Parathyroid adenoma (tissue), 2 donors: ENCODE results near the gene MSI2.

Experiments
- H2AFZ ChIP-seq: fragments of 300-600 bp; sonication (generic); one replicate; pipeline ENCODE4 v1.7.0; 2017; ENCODE audit warnings: antibody characterized with exemption, mild to moderate bottlenecking
- H3K27ac ChIP-seq: fragments of 300-600 bp; sonication (generic); one replicate; pipeline ENCODE4 v1.7.0; 2017
- H3K27me3 ChIP-seq: fragments of 300-600 bp; sonication (generic); one replicate; pipeline ENCODE4 v1.7.0; 2017; ENCODE audit warnings: low read length; ENCODE audit not compliant: control insufficient read depth, insufficient read depth
- H3K36me3 ChIP-seq: fragments of 300-600 bp; sonication (generic); one replicate; pipeline ENCODE4 v1.7.0; 2017; ENCODE audit warnings: low read length; ENCODE audit not compliant: control insufficient read depth, insufficient read depth
- H3K4me1 ChIP-seq: fragments of 300-600 bp; sonication (generic); one replicate; pipeline ENCODE4 v1.7.0; 2017; ENCODE audit warnings: control low read depth
- H3K4me2 ChIP-seq: fragments of 300-600 bp; sonication (generic); one replicate; pipeline ENCODE4 v1.7.0; 2017; ENCODE audit warnings: low read length
- H3K4me3 ChIP-seq: fragments of 300-600 bp; sonication (generic); one replicate; pipeline ENCODE4 v1.7.0; 2017; ENCODE audit warnings: low read depth, low read length
- H3K79me2 ChIP-seq: fragments of 300-600 bp; sonication (generic); one replicate; pipeline ENCODE4 v1.7.0; 2017; ENCODE audit warnings: control low read depth
- H3K9ac ChIP-seq: fragments of 300-600 bp; sonication (generic); one replicate; pipeline ENCODE4 v1.7.0; 2017; ENCODE audit warnings: mild to moderate bottlenecking
- H3K9me3 ChIP-seq: fragments of 300-600 bp; sonication (generic); one replicate; pipeline ENCODE4 v1.7.0; 2017; ENCODE audit warnings: low read length; ENCODE audit not compliant: control insufficient read depth
- CTCF ChIP-seq: fragments of 300-600 bp; sonication (generic); IDR thresholded peaks from one replicate; pipeline ENCODE4 v1.7.0; 2017; ENCODE audit warnings: antibody characterized with exemption, mild to moderate bottlenecking
- donor health status: primary hyperparathyroidism.

Gene MSI2

GRCh38 chr17:57424273-57424672 lies 167.9 kb downstream of the MSI2 start:
- TF ChIP-seq CTCF = no peak
- Histone ChIP-seq H3K9ac (no peak overlapping the region), H3K27ac (no peak overlapping the region), H3K4me3 (no peak overlapping the region), H3K4me1 (no peaks in the 10 kb centered on the region), H3K4me2 (no peak overlapping the region), H3K9me3 (no peaks in the 10 kb centered on the region), H2AFZ (no peak overlapping the region), H3K36me3 (no peaks in the 10 kb centered on the region), H3K27me3 (no peaks in the 10 kb centered on the region), H3K79me2 (peaks cover 72% of the 10 kb centered on the region)

- no peak overlapping the region for H2AFZ ChIP-seq
- no peaks in the 10 kb centered on the region for H3K4me1 ChIP-seq
- H3K4me2 ChIP-seq = no peak overlapping the region
- no peak for TF ChIP-seq CTCF
- H3K79me2 ChIP-seq = peaks cover 73% of the 10 kb centered on the region
- no peak overlapping the region for H3K9ac ChIP-seq
- H3K27ac ChIP-seq = no peak overlapping the region
- H3K27me3 ChIP-seq = no peaks in the 10 kb centered on the region
- no peak overlapping the region for H3K4me3 ChIP-seq
- H3K9me3 ChIP-seq = no peaks in the 10 kb centered on the region
- no peaks in the 10 kb centered on the region for H3K36me3 ChIP-seq
Measured at GRCh38 chr17:57424777-57425188, 168.5 kb downstream of the MSI2 start.

GRCh38 chr17:57425431-57425830 lies 169.1 kb downstream of the MSI2 start:
- Histone ChIP-seq H3K27ac (no peak overlapping the region), H3K36me3 (no peaks in the 10 kb centered on the region), H3K27me3 (no peaks in the 10 kb centered on the region), H3K79me2 (peaks cover 74% of the 10 kb centered on the region), H3K4me3 (no peak overlapping the region), H2AFZ (no peak overlapping the region), H3K9ac (no peak overlapping the region), H3K4me1 (peaks cover under 1% of the 10 kb centered on the region), H3K4me2 (no peak overlapping the region), H3K9me3 (no peaks in the 10 kb centered on the region)
- TF ChIP-seq CTCF = no peak

DNA sequence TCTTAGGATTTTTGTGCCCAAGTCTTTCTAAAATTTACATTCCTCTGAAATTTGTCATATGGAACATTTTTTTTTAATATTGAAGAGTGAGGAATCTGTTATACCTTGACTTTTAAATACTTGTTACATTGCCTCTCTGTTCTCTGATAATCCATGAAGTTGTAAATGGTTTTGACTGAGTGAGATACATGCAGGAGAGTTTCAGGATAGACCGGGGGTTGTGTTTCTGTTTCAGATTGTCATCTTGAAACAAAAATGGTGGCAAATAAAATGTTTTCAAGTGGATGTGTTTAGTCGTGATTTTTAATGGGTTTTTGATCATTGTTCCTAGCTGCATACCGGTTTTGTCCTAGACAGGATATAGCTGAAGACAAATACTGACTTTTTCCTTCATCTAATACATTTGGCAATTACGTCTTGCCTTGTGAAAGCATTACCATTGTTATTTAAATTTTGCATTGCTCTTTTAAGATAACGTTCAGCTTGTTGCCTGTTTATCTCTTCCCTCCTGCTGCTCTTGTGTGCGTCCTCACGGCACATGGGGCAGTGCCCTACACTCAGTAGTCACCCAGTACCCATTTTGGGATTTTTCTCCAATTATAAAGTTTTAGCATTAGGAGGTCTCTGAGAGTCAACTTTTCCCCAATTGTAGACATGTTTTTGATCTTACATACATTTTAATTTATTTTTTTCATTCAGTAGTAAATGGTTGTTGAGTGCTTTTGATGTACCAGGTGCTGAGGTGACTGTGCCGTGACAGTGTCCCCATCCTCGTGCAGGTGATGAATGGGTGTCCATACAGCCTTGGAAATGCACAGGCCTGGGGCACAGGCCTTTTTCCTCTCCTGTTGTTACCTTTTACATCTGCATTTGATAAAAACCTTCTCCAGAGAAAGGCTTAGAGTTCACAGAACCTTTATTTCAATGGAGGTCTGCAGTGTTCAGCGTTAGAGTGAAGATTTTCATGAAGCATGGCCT lies 169.9 kb downstream of the MSI2 start:
- no peak overlapping the region for H3K27ac ChIP-seq
- peaks cover 74% of the 10 kb centered on the region for H3K79me2 ChIP-seq
- H3K9me3 ChIP-seq = no peaks in the 10 kb centered on the region
- TF ChIP-seq CTCF = no peak
- H3K9ac ChIP-seq = no peak overlapping the region
- no peaks in the 10 kb centered on the region for H3K27me3 ChIP-seq
- no peak overlapping the region for H3K4me2 ChIP-seq
- H2AFZ ChIP-seq = no peak overlapping the region
- no peaks in the 10 kb centered on the region for H3K36me3 ChIP-seq
- peaks cover 6% of the 10 kb centered on the region for H3K4me1 ChIP-seq
- no peak overlapping the region for H3K4me3 ChIP-seq
